DOHH2 (cell line): ENCODE measurements around the gene COX6B2.

Source experiments
- CTCF ChIP-seq: fragments of 200-600 bp; sonication (generic); IDR thresholded peaks from one replicate; pipeline ENCODE4 v1.5.1; 2014; ENCODE audit warnings: antibody characterized with exemption, mild to moderate bottlenecking, low read depth, low read length; ENCODE audit not compliant: poor library complexity, severe bottlenecking
- EZH2phosphoT487 ChIP-seq: fragments of 200-600 bp; sonication (generic); IDR thresholded peaks from 2 replicates; pipeline ENCODE4 v1.6.1; 2017; ENCODE audit warnings: borderline replicate concordance, mild to moderate bottlenecking, antibody characterized with exemption, low read length, moderate library complexity, mixed read lengths

GRCh38 chr19:55387736-55388497 is 33.4 kb upstream of the COX6B2 start:
- TF ChIP-seq EZH2phosphoT487 (no peak), CTCF (no peak)
